DOHH2 (cell line): ENCODE data around the gene GGT1.

Experiments used
- H3F3A ChIP-seq: fragments of 200-600 bp; sonication (generic), shearing (Covaris generic); 2 replicates; pipeline ENCODE4 v1.6.0; 2016; ENCODE audit warnings: antibody characterized with exemption, mild to moderate bottlenecking; ENCODE audit not compliant: control insufficient read depth, insufficient read depth
- H3K27ac ChIP-seq: fragments of 200-600 bp; sonication (generic); 2 replicates; pipeline ENCODE4 v1.5.1; 2014; ENCODE audit warnings: low read depth, mild to moderate bottlenecking, low read length, moderate library complexity
- H3K27me3 ChIP-seq: fragments of 200-600 bp; sonication (generic); 2 replicates; pipeline ENCODE4 v1.6.1; 2014; ENCODE audit warnings: mild to moderate bottlenecking, low read length, mixed read lengths; ENCODE audit not compliant: control insufficient read depth
- H3K36me3 ChIP-seq: fragments of 200-600 bp; sonication (generic); 2 replicates; pipeline ENCODE4 v1.6.1; 2014; ENCODE audit warnings: mild to moderate bottlenecking, low read length, moderate library complexity, mixed read lengths; ENCODE audit not compliant: control insufficient read depth
- H3K4me1 ChIP-seq: fragments of 200-600 bp; sonication (generic); 2 replicates; pipeline ENCODE4 v1.6.1; 2014; ENCODE audit warnings: mild to moderate bottlenecking, low read length, mixed read lengths; ENCODE audit not compliant: control insufficient read depth
- H3K4me2 ChIP-seq: fragments of 200-600 bp; sonication (generic); 2 replicates; pipeline ENCODE4 v1.6.0; 2014; ENCODE audit warnings: mild to moderate bottlenecking, low read length, moderate library complexity
- H3K4me3 ChIP-seq: fragments of 200-600 bp; sonication (generic); 2 replicates; pipeline ENCODE4 v1.5.1; 2014; ENCODE audit warnings: mild to moderate bottlenecking, low read length, mixed read lengths
- H3K79me2 ChIP-seq: fragments of 200-600 bp; sonication (generic); 2 replicates; pipeline ENCODE4 v1.6.1; 2014; ENCODE audit warnings: mild to moderate bottlenecking, low read length, mixed read lengths; ENCODE audit not compliant: control insufficient read depth
- H3K9me2 ChIP-seq: fragments of 200-600 bp; sonication (generic); replicated peaks from 2 replicates; pipeline ENCODE4 v1.6.1; 2014; ENCODE audit warnings: mild to moderate bottlenecking, low read length, mixed read lengths; ENCODE audit not compliant: control insufficient read depth
- H3K9me3 ChIP-seq: fragments of 200-600 bp; sonication (generic); 2 replicates; pipeline ENCODE4 v1.6.1; 2014; ENCODE audit warnings: antibody characterized with exemption, low read length, mixed read lengths; ENCODE audit not compliant: control insufficient read depth, insufficient read depth
- H4K20me1 ChIP-seq: fragments of 200-600 bp; sonication (generic); 2 replicates; pipeline ENCODE4 v1.6.0; 2014; ENCODE audit warnings: low read depth, mild to moderate bottlenecking, antibody characterized with exemption, low read length, moderate library complexity; ENCODE audit not compliant: control insufficient read depth, insufficient read depth
- EZH2phosphoT487 ChIP-seq: fragments of 200-600 bp; sonication (generic); IDR thresholded peaks from 2 replicates; pipeline ENCODE4 v1.6.1; 2017; ENCODE audit warnings: borderline replicate concordance, mild to moderate bottlenecking, antibody characterized with exemption, low read length, moderate library complexity, mixed read lengths
- TF ChIP-seq, protein P1 (sequence below): fragments of 200-600 bp; sonication (generic); IDR thresholded peaks from one replicate; pipeline ENCODE4 v1.5.1; 2014; ENCODE audit warnings: antibody characterized with exemption, mild to moderate bottlenecking, low read depth, low read length; ENCODE audit not compliant: poor library complexity, severe bottlenecking

GGT1 gene

GRCh38 chr22:24564376-24565058, 38.5 kb upstream of the GGT1 start:
- Histone ChIP-seq H3K4me3 (no peak overlapping the region), H3K27ac (no peak overlapping the region), H4K20me1 (peaks cover 25% of the 10 kb centered on the region), H3K79me2 (peaks cover 92% of the 10 kb centered on the region), H3K9me3 (no peaks in the 10 kb centered on the region), H3K27me3 (no peaks in the 10 kb centered on the region), H3K4me2 (no peak overlapping the region), H3F3A (no peaks in the 10 kb centered on the region), H3K9me2 (no peaks in the 10 kb centered on the region), H3K36me3 (peaks cover 78% of the 10 kb centered on the region), H3K4me1 (peaks cover 6% of the 10 kb centered on the region)
- TF ChIP-seq, protein P1, sequence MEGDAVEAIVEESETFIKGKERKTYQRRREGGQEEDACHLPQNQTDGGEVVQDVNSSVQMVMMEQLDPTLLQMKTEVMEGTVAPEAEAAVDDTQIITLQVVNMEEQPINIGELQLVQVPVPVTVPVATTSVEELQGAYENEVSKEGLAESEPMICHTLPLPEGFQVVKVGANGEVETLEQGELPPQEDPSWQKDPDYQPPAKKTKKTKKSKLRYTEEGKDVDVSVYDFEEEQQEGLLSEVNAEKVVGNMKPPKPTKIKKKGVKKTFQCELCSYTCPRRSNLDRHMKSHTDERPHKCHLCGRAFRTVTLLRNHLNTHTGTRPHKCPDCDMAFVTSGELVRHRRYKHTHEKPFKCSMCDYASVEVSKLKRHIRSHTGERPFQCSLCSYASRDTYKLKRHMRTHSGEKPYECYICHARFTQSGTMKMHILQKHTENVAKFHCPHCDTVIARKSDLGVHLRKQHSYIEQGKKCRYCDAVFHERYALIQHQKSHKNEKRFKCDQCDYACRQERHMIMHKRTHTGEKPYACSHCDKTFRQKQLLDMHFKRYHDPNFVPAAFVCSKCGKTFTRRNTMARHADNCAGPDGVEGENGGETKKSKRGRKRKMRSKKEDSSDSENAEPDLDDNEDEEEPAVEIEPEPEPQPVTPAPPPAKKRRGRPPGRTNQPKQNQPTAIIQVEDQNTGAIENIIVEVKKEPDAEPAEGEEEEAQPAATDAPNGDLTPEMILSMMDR: no peak
- TF ChIP-seq EZH2phosphoT487: no peak

DNA sequence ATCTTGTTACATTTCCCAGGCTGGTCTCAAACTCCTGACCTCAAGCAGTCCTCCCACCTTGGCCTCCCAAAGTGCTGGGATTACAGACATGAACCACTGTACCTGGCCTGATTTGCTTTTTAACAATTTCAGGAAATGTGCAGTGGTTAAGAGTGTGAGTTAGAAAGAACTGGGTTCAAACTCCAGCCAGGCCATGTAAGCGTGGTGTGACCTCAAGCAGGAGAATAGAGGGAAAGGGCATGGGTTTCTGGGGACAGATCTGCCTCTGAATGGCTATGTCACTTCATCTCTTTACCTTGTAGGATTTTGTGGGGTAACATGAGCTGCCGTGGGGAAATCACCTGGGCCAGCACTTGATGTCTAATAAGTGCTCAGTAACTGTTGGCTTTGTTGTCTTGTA, 37.9 kb upstream of the GGT1 start:
- Histone ChIP-seq H3F3A (no peaks in the 10 kb centered on the region), H3K36me3 (peaks cover 81% of the 10 kb centered on the region), H3K79me2 (peaks cover 90% of the 10 kb centered on the region), H3K9me3 (no peaks in the 10 kb centered on the region), H4K20me1 (peaks cover 25% of the 10 kb centered on the region), H3K9me2 (no peaks in the 10 kb centered on the region), H3K4me3 (no peak overlapping the region), H3K4me2 (no peak overlapping the region), H3K4me1 (peaks cover 4% of the 10 kb centered on the region; the same call in 1 of the 2 replicates), H3K27me3 (no peaks in the 10 kb centered on the region), H3K27ac (no peak overlapping the region)
- TF ChIP-seq, protein P1: no peak
- TF ChIP-seq EZH2phosphoT487: no peak

GRCh38 chr22:24566899-24567511, 36.0 kb upstream of the GGT1 start:
- Histone ChIP-seq H3K4me1 (no peaks in the 10 kb centered on the region; the same call in 1 of the 2 replicates), H3K27me3 (no peaks in the 10 kb centered on the region), H3F3A (no peaks in the 10 kb centered on the region), H3K36me3 (peaks cover 85% of the 10 kb centered on the region), H3K27ac (no peak overlapping the region), H3K4me2 (no peak overlapping the region), H3K9me3 (no peaks in the 10 kb centered on the region), H3K79me2 (peaks cover 70% of the 10 kb centered on the region), H3K9me2 (no peaks in the 10 kb centered on the region), H3K4me3 (no peak overlapping the region), H4K20me1 (peaks cover 17% of the 10 kb centered on the region)
- no peak for TF ChIP-seq EZH2phosphoT487
- TF ChIP-seq, protein P1: no peak
